NCI-H82 treated with DMSO at 0.1 percent for 48 hours (cell line): Measurements from ENCODE around the gene LIMK2.
"Not testable (repeated sequence)": the region's sequence is repeated elsewhere in the genome, so short reads cannot be mapped to it uniquely, and the experiment has no call there.

ENCODE experiments used
- DNase-seq: peaks from one replicate; lab custom pipeline; 2025; ENCODE audit not compliant: unreplicated experiment; lab: John Stamatoyannopoulos, UW

LIMK2 gene

GRCh38 chr22:31241936-31242335, 29.8 kb downstream of the LIMK2 start:
- no peak for DNase-seq

- DNase-seq = no peak
Observed at GRCh38 chr22:31243339-31244045, 31.4 kb downstream of the LIMK2 start.

- no peak for DNase-seq
Observed at GRCh38 chr22:31244046-31244942, 32.2 kb downstream of the LIMK2 start.

GRCh38 chr22:31244943-31245451, 32.9 kb downstream of the LIMK2 start:
- DNase-seq = no peak

GRCh38 chr22:31245998-31246397, 33.9 kb downstream of the LIMK2 start:
- DNase-seq = not testable (repeated sequence)

- DNase-seq = no peak
Observed at GRCh38 chr22:31246687-31247086, 34.6 kb downstream of the LIMK2 start.

- DNase-seq = no peak
Observed at GRCh38 chr22:31247726-31248125, 35.6 kb downstream of the LIMK2 start.

GRCh38 chr22:31248138-31248745, 36.1 kb downstream of the LIMK2 start:
- DNase-seq = peak; percentile 64

GRCh38 chr22:31248965-31249958, 37.2 kb downstream of the LIMK2 start:
- DNase-seq = peak; percentile 49

GRCh38 chr22:31250740-31251600, 38.9 kb downstream of the LIMK2 start:
- no peak for DNase-seq

- DNase-seq = no peak
Observed at GRCh38 chr22:31253949-31254348, 41.9 kb downstream of the LIMK2 start.

- no peak for DNase-seq
Observed at GRCh38 chr22:31259798-31260473, 47.8 kb downstream of the LIMK2 start.

- DNase-seq = no peak
Observed at GRCh38 chr22:31260474-31260856, 48.4 kb downstream of the LIMK2 start.

GRCh38 chr22:31262312-31263133, 50.4 kb downstream of the LIMK2 start:
- DNase-seq = no peak

- no peak for DNase-seq
Observed at GRCh38 chr22:31263896-31264640, 52.0 kb downstream of the LIMK2 start.

- DNase-seq = no peak
Observed at GRCh38 chr22:31268281-31268680, 56.2 kb downstream of the LIMK2 start.

GRCh38 chr22:31269892-31270579, 57.9 kb downstream of the LIMK2 start:
- DNase-seq = no peak
